ENCODE measurements around the gene HOXA11.

- TF ChIP-seq, protein P1, sequence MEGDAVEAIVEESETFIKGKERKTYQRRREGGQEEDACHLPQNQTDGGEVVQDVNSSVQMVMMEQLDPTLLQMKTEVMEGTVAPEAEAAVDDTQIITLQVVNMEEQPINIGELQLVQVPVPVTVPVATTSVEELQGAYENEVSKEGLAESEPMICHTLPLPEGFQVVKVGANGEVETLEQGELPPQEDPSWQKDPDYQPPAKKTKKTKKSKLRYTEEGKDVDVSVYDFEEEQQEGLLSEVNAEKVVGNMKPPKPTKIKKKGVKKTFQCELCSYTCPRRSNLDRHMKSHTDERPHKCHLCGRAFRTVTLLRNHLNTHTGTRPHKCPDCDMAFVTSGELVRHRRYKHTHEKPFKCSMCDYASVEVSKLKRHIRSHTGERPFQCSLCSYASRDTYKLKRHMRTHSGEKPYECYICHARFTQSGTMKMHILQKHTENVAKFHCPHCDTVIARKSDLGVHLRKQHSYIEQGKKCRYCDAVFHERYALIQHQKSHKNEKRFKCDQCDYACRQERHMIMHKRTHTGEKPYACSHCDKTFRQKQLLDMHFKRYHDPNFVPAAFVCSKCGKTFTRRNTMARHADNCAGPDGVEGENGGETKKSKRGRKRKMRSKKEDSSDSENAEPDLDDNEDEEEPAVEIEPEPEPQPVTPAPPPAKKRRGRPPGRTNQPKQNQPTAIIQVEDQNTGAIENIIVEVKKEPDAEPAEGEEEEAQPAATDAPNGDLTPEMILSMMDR (IDR thresholded peaks at IDR 0.05): peak in 1 of 5 experiments; percentile 8
- TF ChIP-seq POLR2A (IDR thresholded peaks at IDR 0.05) (peak; percentile 58), POLR2AphosphoS5 (IDR thresholded peaks at IDR 0.05) (peak in 1 of 3 donors; percentile 19), EP300 (IDR thresholded peaks at IDR 0.05; ENCODE audit: low read depth) (no peak)
Measured at GRCh38 chr7:27173956-27174873, 10.8 kb downstream of the HOXA11 start, which contains the start of gene HOXA10.
